Measurements from ENCODE around the gene KRTCAP3. TPM values are rescaled to one million over a fixed set of nuclear protein-coding genes. Genes with fewer than 3 reads are reported as not detected.

Gene KRTCAP3
- total and polyA plus RNA-seq, 2 of the 8 experiments (the other 6 are each of a cell fraction or from before 2014, with no cell fraction given): 55.4 to 72.5 TPM

GRCh38 chr2:27448381-27448780 is 6.2 kb downstream of the KRTCAP3 start:
- Histone ChIP-seq H4K5ac (ENCODE audit: insufficient read length, low read depth, low read length) (no peak overlapping the region), H3K4ac (replicated peaks; ENCODE audit: insufficient read length, low read depth, low read length) (no peak overlapping the region), H3K27me3 (replicated peaks in 1 of 4; ENCODE audit: control insufficient read depth in 3 of 4, extremely low read depth in 1 of 4, insufficient read depth in 3 of 4, low read length in 3 of 4) (no peaks in the 10 kb centered on the region), H3K79me1 (ENCODE audit: low read depth, low read length) (no peaks in the 10 kb centered on the region), H3K36me3 (ENCODE audit: control insufficient read depth in 2 of 4, insufficient read depth in 4 of 4, low read length in 3 of 4) (peaks cover 0 to 13% (median 4%) of the 10 kb centered on the region in 4 experiments; a peak in 4 of 8 replicates), H3K79me2 (ENCODE audit: control insufficient read depth in 1 of 2, insufficient read depth in 2 of 2, low read length in 2 of 2) (no peaks in the 10 kb centered on the region), H3K14ac (ENCODE audit: insufficient read length) (no peak overlapping the region), H3K27ac (ENCODE audit: low read depth, low read length) (no peak overlapping the region), H3K23ac (ENCODE audit: insufficient read length) (no peak overlapping the region), H3K9me3 (ENCODE audit: insufficient read depth in 2 of 2, low read depth in 1 of 2, low read length in 1 of 2) (no peaks in the 10 kb centered on the region), H4K8ac (ENCODE audit: extremely low read depth, insufficient read depth, low read length) (no peak overlapping the region), H2BK15ac (ENCODE audit: low read length) (no peak overlapping the region), H2AFZ (ENCODE audit: low read length) (no peak overlapping the region), H2BK120ac (replicated peaks; ENCODE audit: low read depth, low read length) (no peak overlapping the region), H4K20me1 (replicated peaks in 1 of 2; ENCODE audit: control insufficient read depth in 1 of 2, insufficient read depth in 2 of 2, low read length in 2 of 2) (peaks cover 0 to 2% of the 10 kb centered on the region in 2 experiments), H2BK12ac (ENCODE audit: low read depth, low read length) (no peak overlapping the region), H2BK20ac (ENCODE audit: low read length) (no peak overlapping the region), H3K23me2 (ENCODE audit: low read depth, low read length) (no peaks in the 10 kb centered on the region), H3K4me1 (replicated peaks in 1 of 4; ENCODE audit: control insufficient read depth in 3 of 4, insufficient read depth in 4 of 4, low read length in 3 of 4) (peaks cover 0 to under 1% (median 0%) of the 10 kb centered on the region in 4 experiments; a peak in 2 of 7 replicates), H4K91ac (replicated peaks; ENCODE audit: insufficient read length, low read length) (no peak overlapping the region), H3K18ac (ENCODE audit: extremely low read depth, low read length) (no peak overlapping the region), H3K4me3 (ENCODE audit: extremely low read depth in 1 of 4, insufficient read depth in 2 of 4, low read depth in 3 of 4, low read length in 4 of 4) (no peak overlapping the region), H2BK5ac (ENCODE audit: low read depth, low read length) (no peak overlapping the region), H3K9ac (replicated peaks in 1 of 4; ENCODE audit: extremely low read depth in 1 of 4, low read depth in 3 of 4, low read length in 3 of 4) (no peak overlapping the region), H3K56ac (replicated peaks; ENCODE audit: insufficient read length, low read depth, low read length) (no peak overlapping the region), H2AK5ac (ENCODE audit: low read depth, low read length) (no peak overlapping the region), H3K4me2 (ENCODE audit: insufficient read depth in 1 of 2, low read depth in 2 of 2, low read length in 2 of 2) (no peak overlapping the region)
- TF ChIP-seq SAP30 (IDR thresholded peaks at IDR 0.05; ENCODE audit: insufficient read depth, insufficient replicate concordance, low read length) (no peak), HDAC6 (IDR thresholded peaks at IDR 0.05; ENCODE audit: low read depth, low read length) (no peak), RAD21 (IDR thresholded peaks at IDR 0.05 in 1 of 2, conservative IDR thresholded peaks at IDR 0.05 in 1 of 2; ENCODE audit: low read depth in 2 of 2, low read length in 2 of 2) (no peak), RFX5 (IDR thresholded peaks at IDR 0.05; ENCODE audit: borderline replicate concordance, low read depth, low read length) (no peak), JUN (IDR thresholded peaks at IDR 0.05; ENCODE audit: low read depth, low read length) (no peak), RNF2 (IDR thresholded peaks at IDR 0.05; ENCODE audit: borderline replicate concordance, low read depth, low read length, missing control alignments, poor library complexity, severe bottlenecking) (no peak), CREB1 (IDR thresholded peaks at IDR 0.05) (no peak)
- TF ChIP-seq, protein P1, sequence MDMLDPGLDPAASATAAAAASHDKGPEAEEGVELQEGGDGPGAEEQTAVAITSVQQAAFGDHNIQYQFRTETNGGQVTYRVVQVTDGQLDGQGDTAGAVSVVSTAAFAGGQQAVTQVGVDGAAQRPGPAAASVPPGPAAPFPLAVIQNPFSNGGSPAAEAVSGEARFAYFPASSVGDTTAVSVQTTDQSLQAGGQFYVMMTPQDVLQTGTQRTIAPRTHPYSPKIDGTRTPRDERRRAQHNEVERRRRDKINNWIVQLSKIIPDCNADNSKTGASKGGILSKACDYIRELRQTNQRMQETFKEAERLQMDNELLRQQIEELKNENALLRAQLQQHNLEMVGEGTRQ (IDR thresholded peaks at IDR 0.05; ENCODE audit: low read length): no peak
- FAIRE-seq (no peak), DNase-seq (ENCODE audit: low read depth in 1 of 2, low spot score in 2 of 2) (no peak)
- POLR2A ChIA-PET (ENCODE audit: partially characterized antibody): interaction anchor here (0.6 to 3.5 kb wide), 2 partner anchors 9 to 19 kb away, joined by 3 to 17 read pairs; partner anchors contain the start of gene NRBP1
- CTCF ChIA-PET (ENCODE audit: partially characterized antibody): interaction anchor here (1.2 to 1.5 kb wide), 4 partner anchors 13 to 68 kb away, joined by 3 to 4 read pairs (median 4); partner anchors contain the start of gene ZNF513
- 62% methylated on average over 3 of the region's 3 CpGs; no CpG with 5 or more reads in 1 of the 2 experiments for WGBS, 2 experiments (ENCODE audit: extremely low coverage in 1 of 2, insufficient coverage in 1 of 2, insufficient read length in 1 of 2, insufficient replicate concordance in 2 of 2, low coverage in 1 of 2, low lambda C conversion rate in 2 of 2, missing lambda C conversion rate in 1 of 2)
